HCT116 (cell line): ENCODE results near the gene ZNF148.

ENCODE experiments used
- CTCF ChIP-seq, 3 experiments: fragments of 200-600 bp in 1 of 3; sonication (generic) in 1 of 3; IDR thresholded peaks in 2 of 3; conservative IDR thresholded peaks in 1 of 3; 2 replicates each; pipeline ENCODE4 v1.5.1; 2012 to 2017; ENCODE audit warnings: low read depth in 2 of 3, low read length in 2 of 3, antibody characterized with exemption in 1 of 3, borderline replicate concordance in 1 of 3, control low read depth in 1 of 3, mild to moderate bottlenecking in 1 of 3, mixed read lengths in 1 of 3, mixed run types in 1 of 3, moderate library complexity in 1 of 3; ENCODE audit not compliant: insufficient read depth in 1 of 3
- MAX ChIP-seq: IDR thresholded peaks from 2 replicates; pipeline ENCODE4 v1.6.1; 2012
- POLR2A ChIP-seq: IDR thresholded peaks from 2 replicates; pipeline ENCODE4 v1.7.0; 2011; ENCODE audit warnings: borderline replicate concordance; ENCODE audit not compliant: insufficient read depth, insufficient read length; ENCODE audit errors: extremely low read depth

DNA sequence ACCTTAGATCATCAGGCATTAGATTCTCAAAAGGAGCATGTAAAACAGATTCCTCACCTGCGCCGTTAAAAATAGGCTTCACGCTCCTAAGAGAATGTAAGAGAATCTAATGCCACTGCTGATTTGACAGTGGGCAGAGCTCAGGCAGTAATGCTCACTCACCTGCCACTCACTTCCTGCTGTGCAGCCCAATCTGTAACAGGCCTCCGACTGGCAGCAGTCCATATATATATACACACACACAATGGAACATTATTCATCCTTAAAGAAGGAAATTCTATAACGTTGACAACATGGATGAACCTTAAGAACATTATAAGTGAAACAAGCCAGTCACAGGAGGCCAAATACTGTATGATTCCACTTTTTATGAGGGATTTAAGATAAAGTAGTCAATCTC is 24.5 kb downstream of the ZNF148 start:
- TF ChIP-seq MAX: no peak
- no peak for TF ChIP-seq POLR2A
- TF ChIP-seq CTCF (IDR thresholded peaks at IDR 0.05 in 2 of 3, conservative IDR thresholded peaks at IDR 0.05 in 1 of 3; ENCODE audit: borderline replicate concordance in 1 of 3, insufficient read depth in 1 of 3, low read depth in 2 of 3, low read length in 2 of 3): no peak
